GM12801 (cell line): Measurements from ENCODE around the gene MMP1.

Experiments used
- CTCF ChIP-seq: IDR thresholded peaks from one replicate; pipeline ENCODE4 v1.5.1; 2011; ENCODE audit warnings: control low read depth; ENCODE audit not compliant: insufficient read length; ENCODE audit errors: extremely low read depth

MMP1 gene

GRCh38 chr11:102760344-102761035, 37.5 kb downstream of the MMP1 start:
- no peak for TF ChIP-seq CTCF

- no peak for TF ChIP-seq CTCF
Measured at GRCh38 chr11:102757823-102758549, 40.0 kb downstream of the MMP1 start.

GRCh38 chr11:102753267-102753666, 44.7 kb downstream of the MMP1 start:
- TF ChIP-seq CTCF: no peak

GRCh38 chr11:102751673-102752072, 46.3 kb downstream of the MMP1 start:
- no peak for TF ChIP-seq CTCF

- no peak for TF ChIP-seq CTCF
Measured at GRCh38 chr11:102749101-102749722, 48.7 kb downstream of the MMP1 start.
